ENCODE measurements around the gene EFHD1. TPM values are rescaled to one million over a fixed set of nuclear protein-coding genes. Genes with fewer than 3 reads are reported as not detected.
A peak's percentile ranks its signal among the peaks of the same experiment; 100 is the strongest.
"Not testable (repeated sequence)": the region's sequence is repeated elsewhere in the genome, so short reads cannot be mapped to it uniquely, and the experiment has no call there.

The EFHD1 gene
- total RNA-seq, 2 experiments from 2014 or later, result 0.61 to 1.2 TPM

DNA sequence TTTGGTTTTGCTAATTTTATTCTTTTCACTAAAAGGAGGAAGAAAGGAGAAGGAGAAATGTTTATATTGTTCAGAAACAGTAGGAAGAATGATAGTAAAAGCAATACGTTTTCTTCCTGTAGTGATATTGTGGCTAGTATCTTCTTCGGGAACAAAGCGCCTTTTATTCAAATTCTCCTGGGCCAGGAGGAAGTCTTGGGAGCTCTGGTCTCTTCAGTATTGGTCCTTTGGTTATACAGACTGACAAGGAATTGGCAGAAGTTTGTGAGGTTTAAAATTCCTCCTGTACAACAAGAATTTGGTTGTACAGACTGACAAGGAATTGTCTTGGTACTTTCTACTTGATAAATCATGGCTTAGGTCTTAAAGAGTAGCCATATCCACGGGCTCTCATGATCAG, 73.7 kb downstream of the EFHD1 start:
- intact Hi-C loops (cut with micrococcal nuclease), result no loop called here
- DNase-seq, result no peak
- POLR2A ChIA-PET, result interaction anchor here (0.6 kb wide), 1 partner anchor 124 kb away, joined by 5 read pairs; no protein-coding TSS in a partner anchor
- Mint-ChIP-seq H3K27me3 (no peaks in the 10 kb centered on the region), H3K9me3 (no peaks in the 10 kb centered on the region), H3K4me3 (no peak overlapping the region), H3K36me3 (peaks cover 34% of the 10 kb centered on the region), H3K27ac (no peak overlapping the region), H3K4me1 (ENCODE audit: low read depth) (peaks cover 16% of the 10 kb centered on the region)
- CTCF ChIA-PET, result interaction anchor here (1.0 kb wide), 1 partner anchor 102 kb away, joined by 3 read pairs; no protein-coding TSS in a partner anchor

DNA sequence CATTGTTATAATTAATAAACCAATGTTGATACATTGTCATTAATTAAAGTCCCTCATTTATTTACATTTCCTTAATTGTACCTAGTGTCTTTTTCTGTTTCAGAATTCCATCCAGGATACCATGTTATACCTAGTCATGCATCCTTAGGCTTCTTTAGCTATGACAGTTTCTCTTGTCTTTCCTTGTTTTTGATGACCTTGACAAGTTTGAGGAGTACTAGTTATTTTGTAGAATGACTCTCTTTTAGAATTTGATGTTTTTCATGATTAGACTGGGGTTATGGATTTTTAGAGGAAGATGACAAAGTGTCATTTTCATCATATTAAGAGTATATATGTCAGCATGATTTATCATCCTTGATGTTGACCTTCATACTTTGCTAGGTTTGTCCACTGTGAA, 80.1 kb downstream of the EFHD1 start:
- Mint-ChIP-seq H3K27me3 (no peaks in the 10 kb centered on the region), H3K4me3 (no peak overlapping the region), H3K27ac (no peak overlapping the region), H3K4me1 (ENCODE audit: low read depth) (peaks cover 21% of the 10 kb centered on the region), H3K9me3 (peaks cover 3% of the 10 kb centered on the region), H3K36me3 (peaks cover 36% of the 10 kb centered on the region)
- ChIA-PET POLR2A (no interaction called here), CTCF (no interaction called here)
- no peak for DNase-seq
- intact Hi-C loops (cut with micrococcal nuclease), result no loop called here

DNA sequence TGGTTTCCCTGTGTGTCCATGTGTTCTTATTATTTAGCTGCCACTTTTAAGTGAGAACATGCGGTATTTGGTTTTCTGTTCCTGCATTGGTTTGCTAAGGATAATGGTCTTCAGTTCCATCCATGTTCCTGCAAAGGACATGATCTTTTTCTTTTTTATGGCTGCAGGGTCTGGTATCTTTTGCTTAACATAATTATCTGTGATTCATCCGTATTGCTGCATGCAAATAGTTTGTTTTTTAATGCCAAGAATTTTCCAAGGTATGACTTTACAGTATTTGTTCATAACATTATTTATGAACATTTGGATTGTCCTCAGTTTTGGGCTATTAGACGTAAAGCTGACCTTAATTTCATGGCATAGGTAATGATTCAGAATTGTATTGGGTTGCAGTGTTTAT, 81.6 kb downstream of the EFHD1 start:
- Mint-ChIP-seq H3K36me3 (peaks cover 48% of the 10 kb centered on the region), H3K27ac (no peak overlapping the region), H3K4me3 (no peak overlapping the region), H3K4me1 (ENCODE audit: low read depth) (peaks cover 25% of the 10 kb centered on the region), H3K9me3 (peaks cover 5% of the 10 kb centered on the region), H3K27me3 (no peaks in the 10 kb centered on the region)
- intact Hi-C loops (cut with micrococcal nuclease), result no loop called here
- CTCF ChIA-PET, result no interaction called here
- DNase-seq, result no peak
- POLR2A ChIA-PET, result interaction anchor here (0.6 kb wide), 1 partner anchor 169 kb away, joined by 5 read pairs; no protein-coding TSS in a partner anchor

DNA sequence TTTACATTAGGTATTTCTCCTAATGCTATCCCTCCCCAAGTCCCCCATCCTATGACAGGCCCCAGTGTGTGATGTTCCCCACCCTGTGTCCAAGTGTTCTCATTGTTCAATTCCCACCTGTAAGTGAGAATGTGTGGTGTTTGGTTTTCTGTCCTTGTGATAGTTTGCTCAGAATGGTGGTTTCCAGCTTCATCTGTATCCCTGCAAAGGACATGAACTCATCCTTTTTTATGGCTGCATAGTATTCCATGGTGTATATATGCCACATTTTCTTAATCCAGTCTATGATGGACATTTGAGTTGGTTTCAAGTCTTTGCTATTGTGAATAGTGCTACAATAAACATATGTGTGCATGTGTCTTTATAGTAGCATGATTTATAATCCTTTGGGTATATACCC, 86.7 kb downstream of the EFHD1 start:
- H3K27me3 Mint-ChIP-seq; H3K4me3 Mint-ChIP-seq; DNase-seq; CTCF ChIA-PET; H3K9me3 Mint-ChIP-seq; POLR2A ChIA-PET; H3K27ac Mint-ChIP-seq; intact Hi-C loops (cut with micrococcal nuclease): not testable (repeated sequence)
- H3K36me3 Mint-ChIP-seq, result peaks cover 47% of the 10 kb centered on the region
- H3K4me1 Mint-ChIP-seq (ENCODE audit: low read depth), result peaks cover 30% of the 10 kb centered on the region

DNA sequence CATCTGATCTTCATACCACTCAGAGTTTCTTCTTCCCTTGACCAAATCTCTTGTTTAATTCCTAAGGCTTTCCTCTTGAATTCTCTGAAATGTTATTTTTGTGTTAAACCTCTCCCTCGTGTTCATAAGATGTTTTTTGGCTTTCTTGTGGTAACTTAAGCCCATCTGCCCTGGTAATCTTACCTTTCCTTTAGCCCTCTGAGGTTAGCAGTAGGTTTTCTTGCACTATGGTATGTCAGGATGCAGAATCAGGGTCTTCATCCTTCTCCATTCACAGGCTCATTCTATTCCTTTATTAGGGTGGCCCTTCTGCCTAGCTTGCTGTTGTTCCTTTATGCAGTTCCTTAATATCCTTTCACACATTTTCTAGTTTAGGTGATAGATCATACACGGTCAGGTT, 87.9 kb downstream of the EFHD1 start:
- peaks cover 45% of the 10 kb centered on the region for H3K36me3 Mint-ChIP-seq
- CTCF ChIA-PET, result no interaction called here
- intact Hi-C loops (cut with micrococcal nuclease), result no loop called here
- no peak for DNase-seq
- POLR2A ChIA-PET, result no interaction called here
- no peak overlapping the region for H3K4me3 Mint-ChIP-seq
- H3K9me3 Mint-ChIP-seq, result peaks cover 7% of the 10 kb centered on the region
- H3K4me1 Mint-ChIP-seq (ENCODE audit: low read depth), result peaks cover 25% of the 10 kb centered on the region
- no peaks in the 10 kb centered on the region for H3K27me3 Mint-ChIP-seq
- H3K27ac Mint-ChIP-seq, result peak overlapping the region; percentile 1

DNA sequence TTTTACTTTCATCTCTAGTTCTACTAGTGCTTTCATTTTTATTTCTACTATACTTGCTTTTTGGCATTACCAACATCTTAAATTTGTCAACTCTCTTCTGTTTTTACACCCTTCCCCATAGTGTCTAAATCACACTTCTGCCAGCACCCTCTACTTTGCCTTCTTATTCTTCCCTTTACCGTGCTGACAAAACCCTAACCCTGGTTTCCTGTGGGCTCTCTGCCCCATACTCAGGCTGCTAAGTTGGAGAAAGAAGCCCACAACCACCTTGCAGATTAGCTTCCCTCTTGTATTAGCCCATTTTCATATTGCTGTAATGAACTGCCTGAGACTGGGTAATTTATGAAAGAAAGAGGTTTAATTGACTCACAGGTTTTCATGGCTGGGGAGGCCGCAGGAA, 88.5 kb downstream of the EFHD1 start:
- no peak overlapping the region for H3K4me3 Mint-ChIP-seq
- peaks cover 44% of the 10 kb centered on the region for H3K36me3 Mint-ChIP-seq
- H3K27me3 Mint-ChIP-seq, result no peaks in the 10 kb centered on the region
- intact Hi-C loops (cut with micrococcal nuclease), result no loop called here
- DNase-seq, result no peak
- peak overlapping the region; percentile 12 for H3K27ac Mint-ChIP-seq
- H3K9me3 Mint-ChIP-seq, result peaks cover 7% of the 10 kb centered on the region
- peaks cover 25% of the 10 kb centered on the region for H3K4me1 Mint-ChIP-seq (ENCODE audit: low read depth)
- POLR2A ChIA-PET, result no interaction called here
- CTCF ChIA-PET, result no interaction called here

DNA sequence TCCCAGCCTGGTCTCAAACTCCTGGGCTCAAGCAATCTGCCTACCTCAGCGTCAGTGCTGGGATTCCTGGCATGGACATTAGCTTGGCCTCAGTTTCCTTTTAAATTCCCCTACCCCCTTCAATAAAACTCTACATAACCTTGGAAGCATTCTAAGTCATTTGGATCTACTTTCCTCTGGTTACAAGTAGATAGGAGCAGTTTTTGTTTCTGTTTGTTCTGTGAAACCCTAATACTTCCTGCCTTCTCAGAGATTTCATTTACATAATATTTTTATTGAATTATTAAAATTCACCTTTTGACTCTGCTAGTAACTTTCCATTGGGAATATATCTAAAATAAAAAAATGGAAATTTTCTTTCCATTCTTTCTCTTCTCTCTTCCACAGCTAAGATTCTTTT, 89.6 kb downstream of the EFHD1 start:
- Mint-ChIP-seq H3K36me3 (peaks cover 39% of the 10 kb centered on the region), H3K27ac (no peak overlapping the region), H3K4me3 (no peak overlapping the region), H3K27me3 (no peaks in the 10 kb centered on the region), H3K9me3 (peaks cover 4% of the 10 kb centered on the region), H3K4me1 (ENCODE audit: low read depth) (peaks cover 20% of the 10 kb centered on the region)
- ChIA-PET CTCF (no interaction called here), POLR2A (no interaction called here)
- DNase-seq, result no peak
- intact Hi-C loops (cut with micrococcal nuclease), result no loop called here

DNA sequence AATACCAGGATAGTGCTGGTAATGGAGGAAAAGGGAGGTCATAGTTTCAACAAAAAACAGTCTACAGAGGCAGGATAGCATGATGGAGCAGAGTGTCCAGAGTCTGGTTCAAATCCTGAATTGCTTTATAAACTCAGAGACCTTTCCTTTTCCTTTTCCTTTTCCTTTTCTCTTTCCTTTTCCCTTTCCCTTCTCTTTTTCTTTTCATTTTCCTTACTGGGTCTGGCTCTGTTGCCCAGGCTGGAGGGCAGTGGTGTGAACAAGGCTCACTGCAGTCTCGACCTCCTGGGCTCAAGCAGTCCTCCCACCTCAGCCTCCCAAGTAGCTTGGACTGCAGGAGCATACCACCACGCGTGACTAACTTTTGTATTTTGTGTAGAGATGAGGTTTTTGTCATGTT, 95.4 kb downstream of the EFHD1 start:
- no peaks in the 10 kb centered on the region for H3K27me3 Mint-ChIP-seq
- no peak overlapping the region for H3K27ac Mint-ChIP-seq
- no peaks in the 10 kb centered on the region for H3K9me3 Mint-ChIP-seq
- H3K36me3 Mint-ChIP-seq, result peaks cover 30% of the 10 kb centered on the region
- no peak overlapping the region for H3K4me3 Mint-ChIP-seq
- no peaks in the 10 kb centered on the region for H3K4me1 Mint-ChIP-seq (ENCODE audit: low read depth)
- ChIA-PET CTCF (no interaction called here), POLR2A (no interaction called here)
- intact Hi-C loops (cut with micrococcal nuclease), result no loop called here
- no peak for DNase-seq

DNA sequence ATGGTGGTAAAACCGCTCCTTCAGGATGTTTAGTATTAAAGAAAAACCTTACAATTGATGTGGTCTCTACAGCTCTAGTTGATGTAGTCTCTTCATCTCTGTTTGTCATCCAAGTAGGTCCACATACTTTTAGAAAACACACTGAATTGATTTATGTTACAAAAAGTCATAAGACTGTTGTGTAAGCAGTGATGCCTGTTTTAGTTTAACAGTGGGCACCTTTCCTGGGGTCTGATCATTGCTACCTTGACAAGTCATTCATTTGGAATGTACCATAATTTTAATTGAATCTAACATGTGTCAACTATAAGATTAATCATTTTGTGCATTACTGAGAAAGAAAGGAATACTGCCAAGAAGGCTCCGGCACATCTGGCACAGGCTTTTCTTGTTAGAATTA, 98.1 kb downstream of the EFHD1 start:
- no peak for DNase-seq
- intact Hi-C loops (cut with micrococcal nuclease), result no loop called here
- no peak overlapping the region for H3K4me3 Mint-ChIP-seq

More for the DNA sequence above, 98.1 kb downstream of the EFHD1 start:
- CTCF ChIA-PET, result interaction anchor here (0.7 kb wide), 1 partner anchor 23 kb away, joined by 3 read pairs; no protein-coding TSS in a partner anchor
- POLR2A ChIA-PET, result interaction anchor here (0.6 kb wide), 1 partner anchor 519 kb away, joined by 3 read pairs; no protein-coding TSS in a partner anchor
- no peaks in the 10 kb centered on the region for H3K27me3 Mint-ChIP-seq
- H3K27ac Mint-ChIP-seq, result no peak overlapping the region
- H3K9me3 Mint-ChIP-seq, result no peaks in the 10 kb centered on the region
- H3K4me1 Mint-ChIP-seq (ENCODE audit: low read depth), result no peaks in the 10 kb centered on the region
- H3K36me3 Mint-ChIP-seq, result peaks cover 23% of the 10 kb centered on the region

Other genes starting within 250 kb of the EFHD1 start
- not detected for gene ALPG, start 226.8 kb upstream of the EFHD1 start, total RNA-seq
- not detected for gene ALPI, start 177.5 kb upstream of the EFHD1 start, total RNA-seq
- gene ECEL1, start 145.8 kb upstream of the EFHD1 start, total RNA-seq, result under 1 TPM in 1 of 2 experiments, not detected in 1; 0.10 TPM
- not detected for gene PRSS56, start 113.2 kb upstream of the EFHD1 start, total RNA-seq
- not detected for gene CHRND, start 107.4 kb upstream of the EFHD1 start, total RNA-seq
- gene CHRNG, start 93.9 kb upstream of the EFHD1 start, total RNA-seq, result not detected
- 1 to 10 TPM; 5.8 to 7.2 TPM for gene TIGD1, start 83.0 kb upstream of the EFHD1 start, total RNA-seq
- 10 to 100 TPM; 51.7 to 55.7 TPM for gene EIF4E2, start 82.9 kb upstream of the EFHD1 start, total RNA-seq
- 10 to 100 TPM; 50.0 to 51.4 TPM for gene GIGYF2, start 63.7 kb downstream of the EFHD1 start, total RNA-seq
- gene KCNJ13, start 143.0 kb downstream of the EFHD1 start, total RNA-seq, result not detected
- 1 to 10 TPM in 1 of 2 experiments, under 1 TPM in 1; 0.85 to 1.7 TPM for gene SNORC, start 236.7 kb downstream of the EFHD1 start, total RNA-seq

Data from activated CD4-positive, alpha-beta memory T cell treated with anti-CD3 and anti-CD28 coated beads for 36 hours (primary cell).